GM18511 (cell line): ENCODE results near the gene RSPO3.

Experiments used
- ATAC-seq: cut with Tn5 transposase; IDR thresholded peaks from one replicate; pipeline ENCODE4 v1.9.1; 2021; ENCODE audit warnings: mild to moderate bottlenecking, moderate library complexity; ENCODE audit not compliant: unreplicated experiment

RSPO3 gene

DNA sequence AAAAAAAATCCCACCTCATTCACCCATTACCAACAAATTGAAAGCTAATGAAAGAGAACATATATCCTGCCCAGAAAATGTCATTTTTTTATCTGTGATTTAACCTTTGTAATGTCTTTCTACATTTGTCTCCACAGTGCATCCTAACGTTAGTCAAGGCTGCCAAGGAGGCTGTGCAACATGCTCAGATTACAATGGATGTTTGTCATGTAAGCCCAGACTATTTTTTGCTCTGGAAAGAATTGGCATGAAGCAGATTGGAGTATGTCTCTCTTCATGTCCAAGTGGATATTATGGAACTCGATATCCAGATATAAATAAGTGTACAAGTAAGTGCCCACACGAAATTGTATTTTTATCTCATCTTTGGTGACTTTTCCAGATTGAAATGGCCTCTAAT lies 30.0 kb downstream of the RSPO3 start:
- ATAC-seq: no peak

DNA sequence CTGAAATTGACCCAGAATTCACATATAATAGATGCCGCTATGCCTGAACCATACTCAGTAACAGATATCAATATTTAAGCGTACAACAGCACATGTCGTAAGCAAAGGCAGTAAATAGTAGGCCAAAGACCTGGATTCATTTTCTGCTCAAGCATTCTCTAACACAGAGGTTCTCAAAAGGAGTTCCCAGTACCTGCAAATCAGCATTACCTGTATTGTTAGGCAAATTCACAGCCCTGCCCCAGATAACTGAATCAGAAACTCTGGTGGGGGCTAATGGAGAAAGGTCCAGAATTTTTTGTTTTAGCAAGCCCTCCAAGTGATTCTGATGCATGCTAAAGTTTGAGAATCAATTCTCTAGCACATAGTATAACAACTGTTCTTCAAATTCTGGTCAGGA lies 36.0 kb downstream of the RSPO3 start:
- ATAC-seq: no peak

GRCh38 chr6:127160484-127160883 lies 42.0 kb downstream of the RSPO3 start:
- ATAC-seq: no peak

DNA sequence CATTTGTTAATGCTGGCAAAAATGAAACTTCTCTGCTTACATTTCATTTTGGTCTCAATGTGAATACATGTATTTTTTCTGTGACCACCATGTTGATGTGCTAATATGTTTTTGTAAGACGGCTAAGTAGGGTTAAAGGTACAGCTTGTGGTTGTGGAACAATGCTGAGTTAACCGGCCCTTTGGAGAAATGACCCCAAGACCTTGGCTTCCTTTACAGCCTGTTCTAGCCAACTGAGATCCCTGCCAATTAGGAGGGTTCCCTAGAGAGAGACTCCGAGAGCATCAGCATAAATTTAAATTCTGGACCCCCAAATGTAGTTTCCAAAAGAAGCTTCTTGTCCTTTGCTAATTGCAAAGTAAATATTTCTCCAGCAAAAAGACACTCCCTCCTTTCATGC lies 44.4 kb downstream of the RSPO3 start:
- ATAC-seq: no peak

- no peak for ATAC-seq
Measured at GRCh38 chr6:127164036-127164435, 45.6 kb downstream of the RSPO3 start.

DNA sequence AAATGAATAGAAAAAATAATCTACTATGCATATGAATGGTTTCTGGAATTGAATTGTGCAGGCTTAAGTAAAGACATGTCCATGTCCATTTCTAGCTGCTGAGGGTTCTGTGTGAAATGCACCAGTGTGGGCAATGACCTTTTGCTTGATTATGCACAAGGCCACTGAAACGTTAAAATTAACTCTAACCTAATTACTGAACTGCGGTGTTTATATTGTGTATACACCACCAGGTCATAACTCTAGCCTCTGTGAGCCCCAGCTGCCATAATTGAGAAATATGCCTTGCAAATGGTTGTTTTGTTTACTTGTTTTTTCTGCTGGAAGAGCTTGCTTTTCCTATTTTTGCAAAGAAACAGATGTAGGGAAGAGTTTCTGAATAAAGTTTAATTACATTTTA lies 46.1 kb downstream of the RSPO3 start:
- ATAC-seq: no peak

GRCh38 chr6:127173156-127173940 lies 54.9 kb downstream of the RSPO3 start:
- no peak for ATAC-seq

DNA sequence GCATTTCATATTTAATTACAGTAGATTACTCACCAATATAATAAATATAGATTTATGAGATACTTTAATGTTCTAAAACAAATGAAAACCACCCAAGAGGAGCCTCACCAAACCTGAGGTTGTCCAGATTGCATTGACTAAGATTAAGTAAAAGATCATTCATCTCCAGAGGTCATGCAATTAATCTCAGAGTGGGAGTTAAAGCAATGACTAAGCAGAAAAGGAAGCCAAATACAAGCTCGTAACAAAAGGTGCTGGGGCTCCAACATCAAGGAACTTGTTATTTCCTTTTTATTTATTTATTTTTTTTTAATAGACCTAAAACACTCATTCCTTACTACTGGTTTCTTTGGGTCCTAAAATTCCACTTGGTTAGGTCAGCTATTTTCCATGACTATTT lies 57.7 kb downstream of the RSPO3 start:
- no peak for ATAC-seq

DNA sequence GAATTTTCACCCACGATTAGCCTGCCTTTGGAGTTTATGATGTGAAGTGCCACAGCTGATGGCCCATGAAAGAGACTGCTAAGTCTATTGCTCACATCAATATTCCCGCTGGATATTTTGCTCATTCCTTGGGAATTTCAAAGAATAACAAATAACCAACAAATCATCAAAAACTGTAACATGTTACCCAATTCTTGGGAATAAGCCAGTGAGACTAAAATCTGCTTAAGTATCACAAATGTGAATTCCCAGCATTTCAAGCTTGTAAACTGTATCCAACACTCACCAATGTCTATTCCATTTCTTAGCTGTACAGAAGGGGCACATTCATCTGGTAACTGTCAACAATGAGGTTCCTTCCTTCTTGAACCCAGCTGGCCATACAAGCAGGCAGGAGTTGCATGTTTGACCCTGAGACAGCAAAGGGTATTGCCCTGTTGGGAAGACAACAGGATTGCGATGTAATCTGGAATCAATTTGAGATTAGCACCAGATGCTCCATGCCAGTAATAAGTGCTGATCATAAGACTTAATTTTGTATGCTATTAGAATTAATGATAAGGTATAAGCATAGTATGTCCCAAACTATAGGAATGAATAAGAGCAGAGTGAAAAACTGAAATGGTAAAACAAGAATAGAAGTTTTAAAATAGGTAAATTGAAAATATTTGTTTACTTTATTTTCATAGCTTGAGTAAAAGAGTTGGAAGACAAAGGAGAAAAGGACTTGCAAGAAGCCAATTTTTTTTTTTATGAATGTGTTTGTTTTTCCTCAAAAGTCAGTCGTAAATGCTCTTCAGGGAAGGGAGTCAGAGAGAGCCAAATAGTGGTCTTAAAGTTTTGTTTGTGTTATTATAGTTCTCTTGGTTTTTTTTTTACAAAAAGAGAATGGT lies 58.8 kb downstream of the RSPO3 start:
- no peak for ATAC-seq

DNA sequence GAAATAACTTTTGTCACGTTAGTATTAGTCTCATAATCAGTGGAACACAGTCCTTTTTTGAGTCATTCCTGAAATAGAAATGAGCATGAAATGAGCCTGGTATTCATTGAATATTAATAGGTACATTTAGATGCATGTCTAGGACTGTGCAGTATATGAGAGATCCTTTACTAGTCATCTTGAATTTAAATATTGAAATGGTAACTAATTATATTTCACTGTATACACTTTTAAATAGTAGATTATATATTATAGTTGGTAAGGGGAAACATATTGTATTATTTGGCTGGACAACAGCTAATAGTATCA lies 59.4 kb downstream of the RSPO3 start:
- no peak for ATAC-seq

DNA sequence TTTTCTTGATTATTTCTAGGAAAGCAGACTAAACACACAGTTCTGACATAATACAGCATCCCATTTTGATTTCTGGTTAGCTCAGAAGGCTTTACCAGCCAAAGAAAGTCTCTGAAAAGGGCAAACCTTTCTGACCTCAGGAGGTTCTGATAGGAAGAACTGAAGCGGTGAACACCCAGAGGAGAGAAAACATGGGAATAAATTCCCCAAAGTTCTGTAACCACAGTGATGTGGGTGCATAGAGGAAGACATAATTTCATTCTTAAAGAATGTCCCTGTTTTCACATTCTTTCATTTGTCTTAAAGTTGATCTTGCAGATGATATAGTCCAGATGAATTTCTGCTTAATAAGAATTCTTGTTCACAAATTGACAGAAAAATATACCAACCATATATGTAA lies 60.3 kb downstream of the RSPO3 start:
- no peak for ATAC-seq

GRCh38 chr6:127180426-127180825 lies 62.0 kb downstream of the RSPO3 start:
- ATAC-seq: no peak

DNA sequence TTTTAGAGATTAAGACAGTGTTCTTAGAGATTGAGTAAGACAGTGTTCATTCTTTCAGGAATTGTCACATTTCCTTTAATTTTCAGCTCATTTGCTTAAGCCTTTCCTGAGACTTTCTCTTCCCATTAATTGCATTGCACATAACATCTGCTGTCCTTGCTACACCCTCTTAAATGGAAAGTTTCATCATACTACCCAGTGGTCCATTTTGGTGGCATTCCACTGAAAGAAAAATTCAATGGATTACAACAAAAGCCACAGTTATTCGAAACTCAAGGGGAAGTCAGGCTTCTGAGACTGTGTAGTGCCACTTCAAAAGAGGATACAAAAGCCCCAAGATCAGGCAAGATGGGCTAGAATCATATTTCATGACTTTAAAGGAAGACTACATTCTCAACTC lies 64.0 kb downstream of the RSPO3 start:
- no peak for ATAC-seq

DNA sequence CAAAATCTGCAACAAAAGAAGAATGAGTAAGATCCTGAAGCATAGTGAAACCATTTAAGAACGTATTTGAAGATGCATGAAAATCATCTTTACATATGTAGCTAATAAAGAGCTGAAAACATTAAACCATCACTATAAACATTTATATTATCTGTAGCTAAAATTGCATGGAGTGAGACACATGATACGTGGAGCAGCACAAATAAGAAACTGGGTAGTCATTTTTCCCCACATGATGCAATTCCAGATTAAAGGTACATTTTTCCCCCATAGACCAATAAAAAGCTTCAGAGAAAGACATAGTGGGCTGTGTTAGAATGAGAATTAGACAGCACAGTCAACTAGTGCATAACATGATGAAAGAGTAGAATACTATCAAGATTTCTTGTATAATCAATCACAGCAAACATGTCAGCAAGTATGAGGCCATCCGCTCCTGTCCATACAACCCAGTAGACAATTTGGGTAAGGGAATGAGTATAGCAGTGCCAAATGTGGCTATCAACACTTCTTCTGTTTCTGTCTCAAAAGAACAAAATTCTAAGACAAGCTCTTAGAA lies 67.0 kb downstream of the RSPO3 start:
- ATAC-seq: no peak

DNA sequence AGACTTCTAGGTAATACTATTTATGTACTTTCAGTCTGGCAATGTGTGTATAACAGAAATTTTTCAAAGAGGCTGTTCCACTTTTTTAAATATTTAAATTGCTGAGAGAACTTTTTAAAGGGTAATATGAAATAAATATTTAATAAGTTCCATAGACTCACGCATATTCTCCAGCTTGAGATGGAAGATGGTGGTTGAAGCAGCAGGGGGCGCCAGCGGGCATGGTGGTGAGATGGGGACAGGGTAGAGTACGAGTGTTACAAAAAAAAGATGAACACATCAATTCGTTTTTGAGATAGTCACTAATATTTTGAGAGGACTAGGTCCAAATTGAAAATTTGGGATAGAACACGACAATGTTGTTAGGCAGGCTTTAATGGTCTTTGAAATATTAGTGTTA lies 68.4 kb downstream of the RSPO3 start:
- ATAC-seq: no peak

- ATAC-seq: no peak
Measured at GRCh38 chr6:127188744-127189143, 70.3 kb downstream of the RSPO3 start.

- ATAC-seq: no peak
Measured at GRCh38 chr6:127190552-127190951, 72.1 kb downstream of the RSPO3 start.

GRCh38 chr6:127191716-127192115 lies 73.2 kb downstream of the RSPO3 start:
- no peak for ATAC-seq

GRCh38 chr6:127192911-127193541 lies 74.6 kb downstream of the RSPO3 start:
- ATAC-seq: no peak

DNA sequence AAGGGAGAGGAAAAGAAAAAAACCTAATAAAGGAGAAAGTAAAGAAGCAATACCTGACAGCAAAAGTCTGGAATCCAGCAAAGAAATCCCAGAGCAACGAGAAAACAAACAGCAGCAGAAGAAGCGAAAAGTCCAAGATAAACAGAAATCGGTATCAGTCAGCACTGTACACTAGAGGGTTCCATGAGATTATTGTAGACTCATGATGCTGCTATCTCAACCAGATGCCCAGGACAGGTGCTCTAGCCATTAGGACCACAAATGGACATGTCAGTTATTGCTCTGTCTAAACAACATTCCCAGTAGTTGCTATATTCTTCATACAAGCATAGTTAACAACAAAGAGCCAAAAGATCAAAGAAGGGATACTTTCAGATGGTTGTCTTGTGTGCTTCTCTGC lies 77.4 kb downstream of the RSPO3 start:
- ATAC-seq: no peak

GRCh38 chr6:127198549-127198948 lies 80.1 kb downstream of the RSPO3 start:
- no peak for ATAC-seq

DNA sequence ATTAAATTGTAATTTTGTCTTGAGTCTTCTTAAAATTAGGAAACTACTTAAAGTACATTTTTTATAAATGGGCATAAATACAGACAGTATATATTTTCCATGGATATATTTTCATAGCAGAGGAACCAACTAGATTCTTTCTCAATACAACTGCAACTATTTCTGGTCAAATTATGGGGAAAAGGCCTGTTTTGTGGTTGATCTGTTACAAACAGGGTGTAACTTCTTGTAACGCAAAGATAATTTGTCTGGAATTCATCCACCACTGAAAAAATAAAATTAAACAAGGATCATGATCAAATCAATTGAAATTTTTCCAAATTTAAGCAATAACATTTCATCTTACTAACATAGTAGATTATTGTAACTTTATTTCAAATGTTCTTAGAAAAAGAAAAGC lies 81.0 kb downstream of the RSPO3 start:
- no peak for ATAC-seq
